AG04450 (cell line): ENCODE results near the gene EDARADD. TPM values are rescaled to one million over a fixed set of nuclear protein-coding genes. Genes with fewer than 3 reads are reported as not detected.

Experiments used
- CTCF ChIA-PET: fragments of 300-600, 350-600 bp; formaldehyde crosslinking; extraction: SDS; loops from one replicate; lab custom pipeline; 2022; ENCODE audit warnings: antibody characterized with exemption, inconsistent platforms; lab: Charles Lee
- POLR2A ChIA-PET: fragments of 350-600 bp; formaldehyde crosslinking; extraction: SDS; loops from one replicate; lab custom pipeline; 2021; ENCODE audit warnings: antibody characterized with exemption, inconsistent platforms; lab: Yijun Ruan, JAX
- DNase-seq: peaks from one replicate; pipeline ENCODE4 v3.0.0-alpha.2; 2011; ENCODE audit warnings: low read depth, low spot score
- H3K27ac ChIP-seq: one replicate; pipeline ENCODE4 v1.5.1; 2012; ENCODE audit warnings: low read depth, low read length, control low read depth
- H3K27me3 ChIP-seq: one replicate; pipeline ENCODE4 v1.6.0; 2012; ENCODE audit warnings: low read length; ENCODE audit not compliant: control insufficient read depth, insufficient read depth
- H3K4me3 ChIP-seq: 2 replicates; pipeline ENCODE4 v1.5.1; 2011; ENCODE audit warnings: mild to moderate bottlenecking, low read depth, low read length, control low read depth
- H3K9me3 ChIP-seq: 2 replicates; pipeline ENCODE4 v1.5.1; 2012; ENCODE audit warnings: low read length; ENCODE audit not compliant: control insufficient read depth, insufficient read depth
- CTCF ChIP-seq: IDR thresholded peaks from 2 replicates; pipeline ENCODE4 v1.5.1; 2011; ENCODE audit warnings: low read depth, low read length, control low read depth, inconsistent platforms
- polyA plus RNA-seq: library from polyadenylated mRNA; depleted of rRNA; stranded (reverse); fragments of >200 nt; gene quantifications from 2 replicates; pipeline ENCODE4 v1.2.3, GENCODE V29; 2011

The EDARADD gene
- polyA plus RNA-seq, 1 experiment = not detected

GRCh38 chr1:236353813-236354212 lies 40.3 kb upstream of the EDARADD start:
- TF ChIP-seq CTCF = no peak
- Histone ChIP-seq H3K27me3 (no peaks in the 10 kb centered on the region), H3K27ac (no peak overlapping the region), H3K9me3 (no peaks in the 10 kb centered on the region), H3K4me3 (no peak overlapping the region)
- DNase-seq = no peak
- ChIA-PET POLR2A (no interaction called here), CTCF (no interaction called here)

DNA sequence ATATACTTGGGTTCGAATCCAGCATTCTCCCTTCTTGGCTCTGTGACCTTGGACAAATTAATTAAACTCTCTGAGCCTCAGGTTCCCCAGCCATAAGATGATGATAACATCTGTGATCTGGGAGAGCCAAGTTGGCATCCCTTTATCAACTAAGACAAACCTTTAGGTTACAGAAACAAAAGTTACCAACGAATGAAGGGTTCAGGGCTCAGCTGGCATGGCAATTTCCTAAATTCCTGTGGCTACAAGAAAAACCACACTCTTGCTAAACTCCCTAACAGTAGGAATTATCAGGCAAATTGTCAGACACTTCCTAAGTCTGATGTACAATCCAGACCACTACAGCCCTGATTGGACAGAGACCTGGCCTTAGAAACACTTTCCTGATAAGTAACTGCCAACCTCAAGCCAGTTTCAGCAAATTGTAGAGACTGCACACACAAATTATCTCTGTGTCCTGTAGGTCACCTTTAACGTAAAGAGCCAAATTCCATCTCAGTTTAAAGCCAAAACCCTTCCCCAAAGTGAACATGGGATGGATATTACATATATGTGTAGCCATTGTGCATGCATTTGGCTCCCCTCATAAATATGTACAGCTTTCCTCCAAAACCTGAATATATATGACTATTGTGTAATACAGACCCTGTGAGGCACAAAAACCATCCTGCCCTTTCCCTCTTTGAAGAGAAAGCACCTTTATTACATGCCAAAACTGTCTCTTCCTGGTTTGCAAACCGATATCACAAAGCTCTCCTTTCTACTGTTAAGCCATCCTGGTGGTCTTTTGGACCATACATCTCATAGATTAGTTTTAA lies 39.5 kb upstream of the EDARADD start:
- CTCF ChIA-PET = no interaction called here
- no peak for DNase-seq
- POLR2A ChIA-PET = interaction anchor here (0.7 kb wide), 1 partner anchor 211 kb away, joined by 7 read pairs; no protein-coding TSS in a partner anchor
- no peaks in the 10 kb centered on the region for H3K9me3 ChIP-seq
- H3K27me3 ChIP-seq = no peaks in the 10 kb centered on the region
- H3K4me3 ChIP-seq = no peak overlapping the region
- no peak overlapping the region for H3K27ac ChIP-seq
- no peak for TF ChIP-seq CTCF

DNA sequence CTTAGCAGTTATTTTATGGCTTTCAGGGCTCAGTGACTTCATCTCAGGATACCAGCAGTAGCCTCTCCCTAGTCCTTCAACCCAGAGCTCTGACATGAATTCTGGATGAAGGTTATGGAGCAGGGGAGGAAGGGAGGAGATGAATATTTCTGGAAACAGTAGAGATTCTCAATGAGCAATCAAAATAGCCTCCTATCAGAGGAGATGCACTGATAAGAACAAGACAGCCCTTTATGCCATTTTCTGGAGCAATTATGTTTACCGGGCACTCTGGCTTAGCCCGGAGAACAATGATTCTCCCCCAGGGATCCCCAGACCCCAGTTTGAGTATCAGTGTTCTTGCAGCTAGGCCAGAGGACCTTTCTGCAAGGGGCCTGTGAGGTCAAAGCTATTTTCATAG lies 37.9 kb upstream of the EDARADD start:
- Histone ChIP-seq H3K4me3 (no peak overlapping the region), H3K27me3 (no peaks in the 10 kb centered on the region), H3K9me3 (no peaks in the 10 kb centered on the region), H3K27ac (no peak overlapping the region)
- no peak for DNase-seq
- TF ChIP-seq CTCF = no peak
- ChIA-PET CTCF (no interaction called here), POLR2A (no interaction called here)

GRCh38 chr1:236361909-236362590 lies 32.0 kb upstream of the EDARADD start:
- Histone ChIP-seq H3K27ac (no peak overlapping the region), H3K4me3 (no peak overlapping the region), H3K27me3 (no peaks in the 10 kb centered on the region), H3K9me3 (no peaks in the 10 kb centered on the region)
- ChIA-PET CTCF (no interaction called here), POLR2A (no interaction called here)
- no peak for DNase-seq
- no peak for TF ChIP-seq CTCF

- no peak for DNase-seq
- no peak overlapping the region for H3K4me3 ChIP-seq
- ChIA-PET CTCF (no interaction called here), POLR2A (no interaction called here)
- H3K9me3 ChIP-seq = no peaks in the 10 kb centered on the region
- no peaks in the 10 kb centered on the region for H3K27me3 ChIP-seq
- no peak for TF ChIP-seq CTCF
- H3K27ac ChIP-seq = no peak overlapping the region
Observed at GRCh38 chr1:236363237-236363636, 30.8 kb upstream of the EDARADD start.
